Ovary (tissue), 3 donors: Measurements from ENCODE around the gene LEFTY2.

Source experiments
- CTCF ChIP-seq, 3 donors: fragments of 450-650 bp in 2 of 3; fragments of 200-600 bp in 1 of 3; IDR thresholded peaks; one replicate each; pipeline versions ENCODE4 v1.5.1 to v1.8.0; 2016 to 2022; ENCODE audit warnings: antibody characterized with exemption in 3 of 3, mild to moderate bottlenecking in 1 of 3
- EP300 ChIP-seq: sonication (generic); formaldehyde crosslinking; IDR thresholded peaks from one replicate; pipeline ENCODE4 v1.6.1; 2017; ENCODE audit warnings: antibody characterized with exemption
- POLR2A ChIP-seq: fragments of 450-650 bp; IDR thresholded peaks from one replicate; pipeline ENCODE4 v1.6.1; 2017; ENCODE audit warnings: antibody characterized with exemption, mild to moderate bottlenecking, moderate library complexity
- donor health status: DM: no; HTN: no; CAD: no.

- no peak for TF ChIP-seq CTCF (IDR thresholded peaks at IDR 0.05)
- no peak for TF ChIP-seq POLR2A
- no peak for TF ChIP-seq EP300
These were observed 4.5 kb downstream of the LEFTY2 start for GRCh38 chr1:225936523-225936922.
